ENCODE measurements around the gene FAM20B. TPM values are rescaled to one million over a fixed set of nuclear protein-coding genes. Genes with fewer than 3 reads are reported as not detected.

FAM20B gene
- total RNA-seq, 4 donors from 2014 or later: 58.8 to 78.3 (median 76.5) TPM

DNA sequence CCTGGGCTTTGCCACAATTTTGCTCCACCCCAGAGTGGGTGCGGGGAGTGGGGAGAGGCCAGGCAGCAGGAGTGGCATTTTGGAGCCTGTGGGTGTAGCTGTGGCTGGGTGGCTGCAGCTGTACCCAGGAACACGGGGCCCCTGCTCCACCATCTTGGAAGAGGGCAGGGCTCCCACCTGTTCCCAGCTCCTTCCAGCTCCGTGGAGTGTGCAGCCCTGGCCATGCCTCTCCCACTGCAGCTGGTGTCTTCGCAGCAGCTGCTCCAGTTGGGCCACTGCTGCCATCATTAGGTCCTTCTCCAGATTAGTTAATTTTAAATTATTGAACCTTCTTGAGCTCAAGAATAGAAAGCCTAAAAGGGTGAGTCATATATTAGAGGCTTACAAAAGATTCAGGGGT, 17.6 kb downstream of the FAM20B start:
- Histone ChIP-seq H3K36me3 (peaks cover 0 to 10% of the 10 kb centered on the region in 2 donors), H3K4me1 (peaks cover 0 to 32% (median 0%) of the 10 kb centered on the region in 3 donors), H3K9me3 (no peaks in the 10 kb centered on the region), H3K27ac (no peak overlapping the region), H3K4me3 (no peak overlapping the region), H3K27me3 (no peaks in the 10 kb centered on the region)
- ATAC-seq: no peak
- no CpG with 5 or more reads among the region's 4 CpGs for whole genome bisulfite sequencing, 2 donors (ENCODE audit: low coverage in 1 of 2)
- TF ChIP-seq POLR2A (IDR thresholded peaks at IDR 0.05): no peak
- TF ChIP-seq, protein P1, sequence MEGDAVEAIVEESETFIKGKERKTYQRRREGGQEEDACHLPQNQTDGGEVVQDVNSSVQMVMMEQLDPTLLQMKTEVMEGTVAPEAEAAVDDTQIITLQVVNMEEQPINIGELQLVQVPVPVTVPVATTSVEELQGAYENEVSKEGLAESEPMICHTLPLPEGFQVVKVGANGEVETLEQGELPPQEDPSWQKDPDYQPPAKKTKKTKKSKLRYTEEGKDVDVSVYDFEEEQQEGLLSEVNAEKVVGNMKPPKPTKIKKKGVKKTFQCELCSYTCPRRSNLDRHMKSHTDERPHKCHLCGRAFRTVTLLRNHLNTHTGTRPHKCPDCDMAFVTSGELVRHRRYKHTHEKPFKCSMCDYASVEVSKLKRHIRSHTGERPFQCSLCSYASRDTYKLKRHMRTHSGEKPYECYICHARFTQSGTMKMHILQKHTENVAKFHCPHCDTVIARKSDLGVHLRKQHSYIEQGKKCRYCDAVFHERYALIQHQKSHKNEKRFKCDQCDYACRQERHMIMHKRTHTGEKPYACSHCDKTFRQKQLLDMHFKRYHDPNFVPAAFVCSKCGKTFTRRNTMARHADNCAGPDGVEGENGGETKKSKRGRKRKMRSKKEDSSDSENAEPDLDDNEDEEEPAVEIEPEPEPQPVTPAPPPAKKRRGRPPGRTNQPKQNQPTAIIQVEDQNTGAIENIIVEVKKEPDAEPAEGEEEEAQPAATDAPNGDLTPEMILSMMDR (IDR thresholded peaks at IDR 0.05): no peak
- no peak for TF ChIP-seq POLR2AphosphoS5 (IDR thresholded peaks at IDR 0.05)
- no peak for TF ChIP-seq EP300 (IDR thresholded peaks at IDR 0.05)

DNA sequence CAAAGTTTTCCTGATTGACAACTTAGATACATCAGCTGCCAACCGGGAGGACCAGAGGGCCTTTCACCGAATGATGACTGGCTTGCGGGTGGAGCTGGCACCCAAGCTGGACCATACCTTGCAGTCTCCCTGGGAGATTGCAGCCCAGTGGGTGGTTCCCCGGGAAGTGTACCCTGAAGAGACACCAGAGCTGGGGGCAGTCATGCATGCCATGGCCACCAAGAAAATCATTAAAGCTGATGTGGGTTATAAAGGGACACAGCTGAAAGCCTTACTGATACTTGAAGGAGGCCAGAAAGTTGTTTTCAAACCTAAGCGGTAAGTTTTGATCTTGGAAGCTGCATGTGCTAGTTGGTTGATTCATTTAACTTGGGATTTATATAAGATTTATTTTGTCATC, 18.2 kb downstream of the FAM20B start:
- H3K9me3 ChIP-seq: no peaks in the 10 kb centered on the region
- 88 to 90% methylated on average over 1 to 2 of the region's 5 CpGs for WGBS, 2 donors (ENCODE audit: low coverage in 1 of 2)
- H3K4me3 ChIP-seq: no peak overlapping the region
- H3K27me3 ChIP-seq: no peaks in the 10 kb centered on the region
- TF ChIP-seq POLR2AphosphoS5 (IDR thresholded peaks at IDR 0.05) (no peak), POLR2A (IDR thresholded peaks at IDR 0.05) (no peak), EP300 (IDR thresholded peaks at IDR 0.05) (no peak)
- TF ChIP-seq, protein P1 (IDR thresholded peaks at IDR 0.05): no peak
- ATAC-seq: no peak
- H3K4me1 ChIP-seq: peaks cover 0 to 28% (median 0%) of the 10 kb centered on the region in 3 donors
- H3K27ac ChIP-seq: no peak overlapping the region
- H3K36me3 ChIP-seq: peaks cover 0 to 10% of the 10 kb centered on the region in 2 donors

DNA sequence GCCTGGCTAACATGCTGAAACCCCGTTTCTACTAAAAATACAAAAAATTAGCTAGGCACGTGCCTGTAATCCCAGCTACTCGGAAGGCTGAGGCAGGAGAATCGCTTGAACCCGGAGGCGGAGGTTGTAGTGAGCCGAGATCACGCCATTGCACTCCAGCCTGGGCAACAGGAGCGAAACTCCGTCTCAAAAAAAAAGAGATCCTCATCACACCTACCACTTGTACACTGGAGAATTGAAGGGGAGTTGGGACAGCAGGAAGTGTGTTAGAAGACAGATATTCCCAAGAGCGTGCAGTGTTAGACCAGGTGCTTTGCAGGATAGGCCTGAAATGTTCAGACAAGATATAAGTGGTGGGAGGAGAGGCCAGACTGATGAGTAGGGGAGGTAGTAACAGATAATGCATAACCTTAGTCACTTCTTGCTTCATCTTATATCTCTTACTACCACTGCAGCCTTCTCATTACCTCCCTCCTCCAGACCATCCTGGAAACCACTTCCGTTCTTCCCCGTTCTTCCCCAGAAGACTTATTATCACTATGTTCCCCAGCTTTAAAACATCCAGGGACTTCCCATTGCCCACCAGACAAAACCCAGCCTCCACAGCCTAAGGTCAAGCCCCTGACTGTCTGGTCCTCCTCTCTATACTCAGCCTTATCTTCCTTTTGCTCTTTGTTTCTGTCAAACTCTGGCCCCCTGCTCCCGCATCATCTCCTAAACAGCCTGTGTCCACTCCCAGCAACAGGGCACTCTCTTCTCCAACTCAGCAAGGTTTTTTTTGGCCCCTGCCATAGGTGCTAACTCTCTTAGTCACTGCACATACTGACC, 21.3 kb downstream of the FAM20B start:
- no peak overlapping the region for H3K4me3 ChIP-seq
- 75 to 88% methylated on average over 3 to 7 of the region's 14 CpGs for WGBS, 2 donors (ENCODE audit: low coverage in 1 of 2)
- peaks cover 0 to 18% (median 0%) of the 10 kb centered on the region in 3 donors for H3K4me1 ChIP-seq
- no peaks in the 10 kb centered on the region for H3K27me3 ChIP-seq
- no peaks in the 10 kb centered on the region for H3K9me3 ChIP-seq
- no peak for ATAC-seq
- TF ChIP-seq POLR2AphosphoS5 (IDR thresholded peaks at IDR 0.05): no peak
- TF ChIP-seq, protein P1 (IDR thresholded peaks at IDR 0.05): no peak
- no peak for TF ChIP-seq POLR2A (IDR thresholded peaks at IDR 0.05)
- no peak for TF ChIP-seq EP300 (IDR thresholded peaks at IDR 0.05)
- H3K36me3 ChIP-seq: peaks cover 0 to 23% of the 10 kb centered on the region in 2 donors
- no peak overlapping the region for H3K27ac ChIP-seq

DNA sequence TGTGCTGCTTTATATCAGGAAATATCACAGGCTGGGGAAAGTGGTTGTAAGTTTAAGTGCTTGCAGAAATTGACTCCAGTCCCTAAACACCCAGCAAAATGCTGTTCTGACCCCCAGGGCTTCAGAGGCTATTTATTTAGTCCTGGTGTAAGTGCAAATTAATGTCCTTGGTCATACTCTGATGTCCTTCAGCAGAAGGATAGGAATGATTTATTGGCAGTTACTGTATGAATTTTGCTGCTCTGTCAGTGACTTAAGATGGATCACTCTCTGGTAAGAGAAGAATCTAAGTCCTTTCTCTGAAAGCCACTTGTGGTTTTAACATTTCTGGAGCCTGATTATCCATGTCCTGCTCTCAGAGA, 21.9 kb downstream of the FAM20B start:
- ATAC-seq: no peak
- Histone ChIP-seq H3K9me3 (no peaks in the 10 kb centered on the region), H3K4me3 (no peak overlapping the region), H3K4me1 (peaks cover 0 to 18% (median 0%) of the 10 kb centered on the region in 3 donors), H3K36me3 (peaks cover 0 to 23% of the 10 kb centered on the region in 2 donors), H3K27ac (no peak overlapping the region), H3K27me3 (no peaks in the 10 kb centered on the region)
- TF ChIP-seq EP300 (IDR thresholded peaks at IDR 0.05) (no peak), POLR2AphosphoS5 (IDR thresholded peaks at IDR 0.05) (no peak), POLR2A (IDR thresholded peaks at IDR 0.05) (no peak)
- TF ChIP-seq, protein P1 (IDR thresholded peaks at IDR 0.05): no peak
